GM23338 (cell line): Measurements from ENCODE around the gene COX6B2. TPM values are rescaled to one million over a fixed set of nuclear protein-coding genes. Genes with fewer than 3 reads are reported as not detected.

ENCODE experiments used
- ATAC-seq: fragments of 200-7000 bp; cut with Tn5 transposase; 3 replicates; pipeline ENCODE4 v1.9.1; 2020
- DNase-seq: peaks from one replicate; pipeline ENCODE4 v3.0.0-alpha.2; 2015; ENCODE audit warnings: low spot score
- H2AFZ ChIP-seq: fragments of 200-600 bp; sonication (generic); 2 replicates; pipeline ENCODE4 v1.8.0; 2016; ENCODE audit warnings: antibody characterized with exemption, mild to moderate bottlenecking, moderate library complexity
- H3F3A ChIP-seq: fragments of 200-600 bp; sonication (generic); replicated peaks from 2 replicates; pipeline ENCODE4 v1.8.0; 2017; ENCODE audit warnings: antibody characterized with exemption, mixed run types, low read depth
- H3K27ac ChIP-seq: fragments of 200-600 bp; sonication (generic); 2 replicates; pipeline ENCODE4 v1.6.1; 2016; ENCODE audit warnings: low read depth
- H3K27me3 ChIP-seq: fragments of 200-600 bp; sonication (generic); 2 replicates; pipeline ENCODE4 v1.8.0; 2016; ENCODE audit warnings: mild to moderate bottlenecking, mixed run types, moderate library complexity; ENCODE audit not compliant: insufficient read depth
- H3K36me3 ChIP-seq: fragments of 200-600 bp; sonication (generic); 2 replicates; pipeline ENCODE4 v1.8.0; 2016; ENCODE audit warnings: mild to moderate bottlenecking; ENCODE audit not compliant: insufficient read depth
- H3K4me1 ChIP-seq: fragments of 200-600 bp; sonication (generic); 2 replicates; pipeline ENCODE4 v1.8.0; 2016; ENCODE audit warnings: mild to moderate bottlenecking, moderate library complexity; ENCODE audit not compliant: insufficient read depth
- H3K4me2 ChIP-seq: fragments of 200-600 bp; sonication (generic); 2 replicates; pipeline ENCODE4 v1.7.1; 2017; ENCODE audit warnings: mixed run types
- H3K4me3 ChIP-seq: fragments of 200-600 bp; sonication (generic); 2 replicates; pipeline ENCODE4 v1.6.1; 2016; ENCODE audit warnings: mixed run types
- H3K79me2 ChIP-seq: fragments of 200-600 bp; sonication (generic); replicated peaks from 2 replicates; pipeline ENCODE4 v1.8.0; 2017; ENCODE audit warnings: mild to moderate bottlenecking; ENCODE audit not compliant: insufficient read depth
- H3K9me2 ChIP-seq: fragments of 200-600 bp; sonication (generic); 2 replicates; pipeline ENCODE4 v1.8.0; 2017; ENCODE audit not compliant: insufficient read depth
- H4K20me1 ChIP-seq: fragments of 200-600 bp; sonication (generic); replicated peaks from 2 replicates; pipeline ENCODE4 v1.8.0; 2017; ENCODE audit warnings: mild to moderate bottlenecking; ENCODE audit not compliant: insufficient read depth
- H3K27ac Mint-ChIP-seq: 2 replicates; pipeline ENCODE4 v1.8.0; 2020; ENCODE audit warnings: inconsistent platforms, mild to moderate bottlenecking, moderate library complexity, mixed read lengths
- H3K27me3 Mint-ChIP-seq: 3 replicates; pipeline ENCODE4 v1.8.0; 2022; ENCODE audit warnings: low read depth, mild to moderate bottlenecking, moderate library complexity, mixed read lengths, inconsistent platforms; ENCODE audit not compliant: insufficient read depth, poor library complexity
- H3K36me3 Mint-ChIP-seq: 3 replicates; pipeline ENCODE4 v1.8.0; 2021; ENCODE audit warnings: low read depth, mild to moderate bottlenecking, inconsistent platforms, moderate library complexity, mixed read lengths
- H3K4me1 Mint-ChIP-seq: 3 replicates; pipeline ENCODE4 v1.8.0; 2020; ENCODE audit warnings: mild to moderate bottlenecking, inconsistent platforms, mixed read lengths
- H3K4me3 Mint-ChIP-seq: 3 replicates; pipeline ENCODE4 v1.8.0; 2021; ENCODE audit warnings: moderate library complexity, mild to moderate bottlenecking, inconsistent platforms, mixed read lengths
- H3K9me3 Mint-ChIP-seq: 3 replicates; pipeline ENCODE4 v1.8.0; 2020; ENCODE audit warnings: moderate library complexity, mild to moderate bottlenecking, inconsistent platforms, mixed read lengths
- CREB1 ChIP-seq: fragments of 250-450 bp; sonication (Bioruptor Pico); IDR thresholded peaks from 2 replicates; pipeline ENCODE4 v1.5.0; 2020; ENCODE audit warnings: low read depth, mild to moderate bottlenecking, moderate library complexity
- JUNB ChIP-seq: IDR thresholded peaks from one replicate; pipeline ENCODE4 v1.6.1; 2016; ENCODE audit warnings: antibody characterized with exemption; ENCODE audit not compliant: unreplicated experiment
- NANOG ChIP-seq: IDR thresholded peaks from 2 replicates; pipeline ENCODE4 v1.6.1; 2016; ENCODE audit warnings: antibody characterized with exemption, borderline replicate concordance
- POLR2AphosphoS5 ChIP-seq: IDR thresholded peaks from 2 replicates; pipeline ENCODE4 v1.6.1; 2016; ENCODE audit warnings: antibody characterized with exemption, low read depth
- STAT1 ChIP-seq: IDR thresholded peaks from one replicate; pipeline ENCODE4 v1.6.1; 2016; ENCODE audit warnings: antibody characterized with exemption; ENCODE audit not compliant: unreplicated experiment
- ZNF114 ChIP-seq: fragments of 250-450 bp; sonication (Bioruptor Pico); IDR thresholded peaks from 2 replicates; pipeline ENCODE4 v1.5.0; 2020; ENCODE audit warnings: mild to moderate bottlenecking, moderate library complexity
- ZNF462 ChIP-seq: fragments of 250-450 bp; sonication (Bioruptor Pico); IDR thresholded peaks from 2 replicates; pipeline ENCODE4 v1.5.0; 2020; ENCODE audit warnings: mild to moderate bottlenecking, moderate library complexity
- polyA plus RNA-seq: library from polyadenylated mRNA; unstranded; fragments of >200 nt; fragmentation: Nextera tagmentation; extraction: Ambion mirVana; gene quantifications from 2 replicates; pipeline ENCODE4 v1.2.1, GENCODE V29; 2016
- total RNA-seq: library from RNA; depleted of rRNA; stranded (reverse); fragments of >200 nt; shearing (Covaris generic); gene quantifications from 2 replicates; pipeline ENCODE4 v1.2.3, GENCODE V29; 2014
- TF ChIP-seq, protein P1 (sequence below): IDR thresholded peaks from one replicate; pipeline ENCODE4 v1.6.1; 2018; ENCODE audit warnings: antibody characterized with exemption; ENCODE audit not compliant: unreplicated experiment
- TF ChIP-seq, protein P2 (sequence below), 2 experiments: fragments of 200-600 bp in 1 of 2; sonication (generic) in 1 of 2; conservative IDR thresholded peaks; 2 replicates each; pipeline versions ENCODE4 v1.5.1 to v1.6.1; 2016 to 2017; ENCODE audit warnings: antibody characterized with exemption in 2 of 2, low read depth in 2 of 2, mild to moderate bottlenecking in 2 of 2, moderate library complexity in 1 of 2
- TF ChIP-seq, protein P3 (sequence below): IDR thresholded peaks from 2 replicates; pipeline ENCODE4 v1.6.1; 2016; ENCODE audit warnings: antibody characterized with exemption

The COX6B2 gene
- total and polyA plus RNA-seq, 2 experiments from 2014 or later, result 2.7 to 5.3 TPM

DNA sequence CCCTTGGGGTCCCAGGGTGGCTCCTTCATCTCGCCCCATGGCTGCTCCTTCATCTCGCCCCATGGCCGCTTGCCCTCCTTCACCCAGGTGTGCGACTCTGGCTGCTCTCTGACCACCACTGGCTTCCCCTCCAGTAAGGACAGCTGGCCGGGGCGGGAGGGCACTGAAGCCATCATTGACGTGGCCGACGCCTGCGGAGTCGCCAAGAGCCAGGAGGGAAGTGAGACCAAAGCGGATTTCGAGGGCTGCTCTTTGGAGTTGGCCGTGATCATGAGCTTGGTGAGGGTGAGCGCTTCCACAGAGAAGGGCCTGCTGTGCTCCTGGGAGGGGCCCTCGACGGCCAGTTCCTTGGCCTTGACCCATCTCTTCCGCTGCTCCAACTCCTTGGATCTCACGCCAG, 4.0 kb upstream of the COX6B2 start:
- H3K27ac Mint-ChIP-seq, result no peak overlapping the region
- no peak for DNase-seq
- H3K9me3 Mint-ChIP-seq, result no peaks in the 10 kb centered on the region
- H3K4me3 Mint-ChIP-seq, result no peak overlapping the region
- Histone ChIP-seq H3K36me3 (no peaks in the 10 kb centered on the region), H3K9me2 (no peaks in the 10 kb centered on the region), H3F3A (peaks cover 9% of the 10 kb centered on the region), H3K79me2 (no peaks in the 10 kb centered on the region), H3K27ac (no peak overlapping the region), H2AFZ (no peak overlapping the region), H3K4me2 (no peak overlapping the region), H3K4me3 (no peak overlapping the region), H3K4me1 (peaks cover 4% of the 10 kb centered on the region; the same call in 1 of the 2 replicates), H4K20me1 (no peaks in the 10 kb centered on the region), H3K27me3 (peaks cover 36% of the 10 kb centered on the region)
- TF ChIP-seq ZNF114 (no peak), ZNF462 (CRISPR knock-in tag) (no peak), POLR2AphosphoS5 (no peak), JUNB (no peak), STAT1 (no peak), NANOG (no peak), CREB1 (CRISPR knock-in tag) (no peak)
- TF ChIP-seq, protein P1, sequence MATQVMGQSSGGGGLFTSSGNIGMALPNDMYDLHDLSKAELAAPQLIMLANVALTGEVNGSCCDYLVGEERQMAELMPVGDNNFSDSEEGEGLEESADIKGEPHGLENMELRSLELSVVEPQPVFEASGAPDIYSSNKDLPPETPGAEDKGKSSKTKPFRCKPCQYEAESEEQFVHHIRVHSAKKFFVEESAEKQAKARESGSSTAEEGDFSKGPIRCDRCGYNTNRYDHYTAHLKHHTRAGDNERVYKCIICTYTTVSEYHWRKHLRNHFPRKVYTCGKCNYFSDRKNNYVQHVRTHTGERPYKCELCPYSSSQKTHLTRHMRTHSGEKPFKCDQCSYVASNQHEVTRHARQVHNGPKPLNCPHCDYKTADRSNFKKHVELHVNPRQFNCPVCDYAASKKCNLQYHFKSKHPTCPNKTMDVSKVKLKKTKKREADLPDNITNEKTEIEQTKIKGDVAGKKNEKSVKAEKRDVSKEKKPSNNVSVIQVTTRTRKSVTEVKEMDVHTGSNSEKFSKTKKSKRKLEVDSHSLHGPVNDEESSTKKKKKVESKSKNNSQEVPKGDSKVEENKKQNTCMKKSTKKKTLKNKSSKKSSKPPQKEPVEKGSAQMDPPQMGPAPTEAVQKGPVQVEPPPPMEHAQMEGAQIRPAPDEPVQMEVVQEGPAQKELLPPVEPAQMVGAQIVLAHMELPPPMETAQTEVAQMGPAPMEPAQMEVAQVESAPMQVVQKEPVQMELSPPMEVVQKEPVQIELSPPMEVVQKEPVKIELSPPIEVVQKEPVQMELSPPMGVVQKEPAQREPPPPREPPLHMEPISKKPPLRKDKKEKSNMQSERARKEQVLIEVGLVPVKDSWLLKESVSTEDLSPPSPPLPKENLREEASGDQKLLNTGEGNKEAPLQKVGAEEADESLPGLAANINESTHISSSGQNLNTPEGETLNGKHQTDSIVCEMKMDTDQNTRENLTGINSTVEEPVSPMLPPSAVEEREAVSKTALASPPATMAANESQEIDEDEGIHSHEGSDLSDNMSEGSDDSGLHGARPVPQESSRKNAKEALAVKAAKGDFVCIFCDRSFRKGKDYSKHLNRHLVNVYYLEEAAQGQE, result no peak
- TF ChIP-seq, protein P2, sequence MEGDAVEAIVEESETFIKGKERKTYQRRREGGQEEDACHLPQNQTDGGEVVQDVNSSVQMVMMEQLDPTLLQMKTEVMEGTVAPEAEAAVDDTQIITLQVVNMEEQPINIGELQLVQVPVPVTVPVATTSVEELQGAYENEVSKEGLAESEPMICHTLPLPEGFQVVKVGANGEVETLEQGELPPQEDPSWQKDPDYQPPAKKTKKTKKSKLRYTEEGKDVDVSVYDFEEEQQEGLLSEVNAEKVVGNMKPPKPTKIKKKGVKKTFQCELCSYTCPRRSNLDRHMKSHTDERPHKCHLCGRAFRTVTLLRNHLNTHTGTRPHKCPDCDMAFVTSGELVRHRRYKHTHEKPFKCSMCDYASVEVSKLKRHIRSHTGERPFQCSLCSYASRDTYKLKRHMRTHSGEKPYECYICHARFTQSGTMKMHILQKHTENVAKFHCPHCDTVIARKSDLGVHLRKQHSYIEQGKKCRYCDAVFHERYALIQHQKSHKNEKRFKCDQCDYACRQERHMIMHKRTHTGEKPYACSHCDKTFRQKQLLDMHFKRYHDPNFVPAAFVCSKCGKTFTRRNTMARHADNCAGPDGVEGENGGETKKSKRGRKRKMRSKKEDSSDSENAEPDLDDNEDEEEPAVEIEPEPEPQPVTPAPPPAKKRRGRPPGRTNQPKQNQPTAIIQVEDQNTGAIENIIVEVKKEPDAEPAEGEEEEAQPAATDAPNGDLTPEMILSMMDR (conservative IDR thresholded peaks at IDR 0.05; ENCODE audit: low read depth in 2 of 2), result no peak
- TF ChIP-seq, protein P3, sequence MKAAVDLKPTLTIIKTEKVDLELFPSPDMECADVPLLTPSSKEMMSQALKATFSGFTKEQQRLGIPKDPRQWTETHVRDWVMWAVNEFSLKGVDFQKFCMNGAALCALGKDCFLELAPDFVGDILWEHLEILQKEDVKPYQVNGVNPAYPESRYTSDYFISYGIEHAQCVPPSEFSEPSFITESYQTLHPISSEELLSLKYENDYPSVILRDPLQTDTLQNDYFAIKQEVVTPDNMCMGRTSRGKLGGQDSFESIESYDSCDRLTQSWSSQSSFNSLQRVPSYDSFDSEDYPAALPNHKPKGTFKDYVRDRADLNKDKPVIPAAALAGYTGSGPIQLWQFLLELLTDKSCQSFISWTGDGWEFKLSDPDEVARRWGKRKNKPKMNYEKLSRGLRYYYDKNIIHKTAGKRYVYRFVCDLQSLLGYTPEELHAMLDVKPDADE, result no peak
- no peaks in the 10 kb centered on the region for H3K36me3 Mint-ChIP-seq
- peaks cover 41% of the 10 kb centered on the region for H3K27me3 Mint-ChIP-seq
- peaks cover 7% of the 10 kb centered on the region; the same call in 2 of the 3 replicates for H3K4me1 Mint-ChIP-seq
- ATAC-seq, result no peak
